Posterior vena cava (tissue), 2 donors: ENCODE measurements around the gene GCNT3. TPM values are rescaled to one million over a fixed set of nuclear protein-coding genes. Genes with fewer than 3 reads are reported as not detected.
"Not testable (repeated sequence)": the region's sequence is repeated elsewhere in the genome, so short reads cannot be mapped to it uniquely, and the experiment has no call there.

Experiments used
- DNase-seq: peaks from one replicate; pipeline ENCODE4 v3.0.0-alpha.2; 2020; ENCODE audit warnings: low spot score
- intact Hi-C, 2 donors: fragments of 100-400 bp; cut with DNase I; formaldehyde crosslinking; loops; one replicate each; pipeline versions ENCODE4 v1.14.1 to v1.14.2; 2022 to 2023
- total RNA-seq, 2 donors: library from RNA; stranded (reverse); fragmentation: NEBNext Ultra II Directional; extraction: Animal tissue kit (Norgen Biotek cat#: 25700); gene quantifications; one replicate each; pipeline ENCODE4 v1.2.1, GENCODE V29; 2021
- donor health status: DM: yes; HTN: yes; CAD: no.
- donor health status: DM: yes; HTN: yes; CAD: no.

Gene GCNT3
- total RNA-seq, 2 donors from 2014 or later: not detected

GRCh38 chr15:59614153-59614552, 2.6 kb downstream of the GCNT3 start:
- no peak for DNase-seq
- intact Hi-C loops: no loop called here

GRCh38 chr15:59615661-59616060, 4.1 kb downstream of the GCNT3 start:
- intact Hi-C loops: no loop called here
- DNase-seq: no peak

- intact Hi-C loops: no loop called here
- no peak for DNase-seq
Measured at GRCh38 chr15:59616379-59616778, 4.8 kb downstream of the GCNT3 start.

- DNase-seq: no peak
- intact Hi-C loops: no loop called here
Measured at GRCh38 chr15:59618406-59618805, 6.8 kb downstream of the GCNT3 start.

- intact Hi-C loops: no loop called here
- DNase-seq: no peak
Measured at GRCh38 chr15:59622289-59622688, 10.7 kb downstream of the GCNT3 start.

GRCh38 chr15:59632714-59633113, 21.1 kb downstream of the GCNT3 start:
- no peak for DNase-seq
- intact Hi-C loops: no loop called here

GRCh38 chr15:59636184-59636583, 24.6 kb downstream of the GCNT3 start:
- intact Hi-C loops: no loop called here
- DNase-seq: no peak

GRCh38 chr15:59637507-59637906, 25.9 kb downstream of the GCNT3 start:
- DNase-seq, intact Hi-C loops: not testable (repeated sequence)

- intact Hi-C loops: no loop called here
- no peak for DNase-seq
Measured at GRCh38 chr15:59642351-59642750, 30.8 kb downstream of the GCNT3 start.

- intact Hi-C loops: no loop called here
Measured at GRCh38 chr15:59644756-59645155, 33.2 kb downstream of the GCNT3 start.

GRCh38 chr15:59645812-59646211, 34.2 kb downstream of the GCNT3 start:
- DNase-seq, intact Hi-C loops: not testable (repeated sequence)

More at GRCh38 chr15:59644756-59645155, 33.2 kb downstream of the GCNT3 start:
- no peak for DNase-seq

GRCh38 chr15:59646277-59646676, 34.7 kb downstream of the GCNT3 start:
- intact Hi-C loops: no loop called here
- DNase-seq: no peak

GRCh38 chr15:59647085-59647484, 35.5 kb downstream of the GCNT3 start:
- no peak for DNase-seq
- intact Hi-C loops: no loop called here

GRCh38 chr15:59649603-59650002, 38.0 kb downstream of the GCNT3 start:
- DNase-seq: no peak
- intact Hi-C loops: no loop called here

- intact Hi-C loops: no loop called here
- DNase-seq: no peak
Measured at GRCh38 chr15:59654046-59654445, 42.5 kb downstream of the GCNT3 start.

GRCh38 chr15:59656897-59657634, 45.5 kb downstream of the GCNT3 start, which contains the start of gene GTF2A2:
Gene GTF2A2 (minus strand): TSS chr15:59657515. CDS start chr15:59652277, 5,238 bp downstream.
- DNase-seq: peak; percentile 98
- intact Hi-C loops: no loop called here

- intact Hi-C loops: no loop called here
- DNase-seq: no peak
Measured at GRCh38 chr15:59657635-59658125, 46.1 kb downstream of the GCNT3 start.

GRCh38 chr15:59659366-59659765, 47.8 kb downstream of the GCNT3 start:
- intact Hi-C loops: no loop called here
- DNase-seq: no peak

GRCh38 chr15:59662260-59662659, 50.7 kb downstream of the GCNT3 start:
- DNase-seq: no peak
- intact Hi-C loops: loop anchor here in 1 of 2 donors (5.0 kb wide), 1 partner anchor 955 kb away; no protein-coding TSS in a partner anchor

GRCh38 chr15:59668556-59668955, 57.0 kb downstream of the GCNT3 start:
- intact Hi-C loops: no loop called here

More at GRCh38 chr15:59668556-59668955, 57.0 kb downstream of the GCNT3 start:
- DNase-seq: no peak
